Endothelial cell of umbilical vein (primary cell): ENCODE data around the gene RALB. TPM values are rescaled to one million over a fixed set of nuclear protein-coding genes. Genes with fewer than 3 reads are reported as not detected.

Source experiments
- BruUV-seq: library from RNA; stranded (reverse); fragments of 400-500 nt; replicated peaks from 2 replicates; lab custom pipeline; 2021; lab: Mats Ljungman, UMichigan
- CTCF ChIA-PET: fragments of 300-600, 350-600 bp; sonication (Branson Sonifier 250); formaldehyde crosslinking; loops from one replicate; lab custom pipeline; 2021; ENCODE audit warnings: antibody characterized with exemption, inconsistent platforms; lab: Charles Lee
- POLR2A ChIA-PET: fragments of 300-600, 350-600 bp; sonication (Branson Sonifier 250); formaldehyde crosslinking; loops from one replicate; lab custom pipeline; 2021; ENCODE audit warnings: antibody characterized with exemption, inconsistent platforms; lab: Charles Lee
- DNase-seq: peaks from one replicate; pipeline ENCODE4 v3.0.0-alpha.2; 2011; ENCODE audit warnings: low read depth, low spot score
- FAIRE-seq: peaks from 2 replicates; lab custom pipeline; 2011; peaks lifted over from hg19 to GRCh38; lab: Jason Lieb, UNC
- H2AFZ ChIP-seq: 2 replicates; pipeline ENCODE4 v1.6.0; 2012; ENCODE audit warnings: low read depth, low read length, control low read depth, inconsistent platforms
- H3K27ac ChIP-seq: 2 replicates; pipeline ENCODE4 v1.5.1; 2011; ENCODE audit warnings: low read depth, mild to moderate bottlenecking, control low read depth, low read length, moderate library complexity; ENCODE audit not compliant: insufficient read depth
- H3K27me3 ChIP-seq, 2 experiments: 2 replicates each; pipeline versions ENCODE4 v1.6.0 to v1.6.1; 2011; ENCODE audit warnings: low read length in 2 of 2, mixed read lengths in 1 of 2; ENCODE audit not compliant: control insufficient read depth in 2 of 2, insufficient read depth in 2 of 2
- H3K36me3 ChIP-seq, 2 experiments: 2 replicates in 1 of 2; 3 replicates in 1 of 2; pipeline ENCODE4 v1.5.1; 2011; ENCODE audit warnings: low read length in 2 of 2, mild to moderate bottlenecking in 1 of 2, moderate library complexity in 1 of 2; ENCODE audit not compliant: control insufficient read depth in 2 of 2, insufficient read depth in 2 of 2; ENCODE audit errors: extremely low read depth in 1 of 2
- H3K4me1 ChIP-seq: 3 replicates; pipeline ENCODE4 v1.5.1; 2011; ENCODE audit warnings: mild to moderate bottlenecking, low read length; ENCODE audit not compliant: control insufficient read depth, insufficient read depth; ENCODE audit errors: extremely low read depth
- H3K4me2 ChIP-seq: 2 replicates; pipeline ENCODE4 v1.6.1; 2011; ENCODE audit warnings: low read length, control low read depth, mixed read lengths; ENCODE audit not compliant: insufficient read depth
- H3K4me3 ChIP-seq, 3 experiments: fragments of 200-600 bp in 1 of 3; sonication (generic), shearing (Covaris generic) in 1 of 3; replicated peaks in 1 of 3; 2 replicates each; pipeline ENCODE4 v1.5.1; 2011 to 2016; ENCODE audit warnings: control low read depth in 3 of 3, low read length in 3 of 3, mild to moderate bottlenecking in 2 of 3, inconsistent platforms in 1 of 3, low read depth in 1 of 3, moderate library complexity in 1 of 3; ENCODE audit not compliant: insufficient read depth in 1 of 3
- H3K79me2 ChIP-seq: 2 replicates; pipeline ENCODE4 v1.6.0; 2012; ENCODE audit warnings: low read length, inconsistent platforms; ENCODE audit not compliant: control insufficient read depth, insufficient read depth
- H3K9ac ChIP-seq: replicated peaks from 2 replicates; pipeline ENCODE3; 2011; ENCODE audit warnings: low read length, control low read depth; ENCODE audit not compliant: insufficient read depth; ENCODE audit errors: extremely low read depth
- H3K9me1 ChIP-seq: replicated peaks from 3 replicates; pipeline ENCODE4 v1.6.0; 2011; ENCODE audit warnings: mild to moderate bottlenecking, low read length; ENCODE audit not compliant: control insufficient read depth, insufficient read depth; ENCODE audit errors: extremely low read depth
- H3K9me3 ChIP-seq: replicated peaks from 2 replicates; pipeline ENCODE4 v1.5.1; 2012; ENCODE audit warnings: low read length, inconsistent platforms; ENCODE audit not compliant: control insufficient read depth, insufficient read depth
- H4K20me1 ChIP-seq: replicated peaks from 2 replicates; pipeline ENCODE3; 2011; ENCODE audit warnings: mild to moderate bottlenecking, low read length; ENCODE audit not compliant: control insufficient read depth, insufficient read depth; ENCODE audit errors: extremely low read depth
- EZH2 ChIP-seq: IDR thresholded peaks from 2 replicates; pipeline ENCODE4 v1.6.1; 2012; ENCODE audit warnings: borderline replicate concordance, low read depth, mild to moderate bottlenecking, moderate library complexity, low read length, inconsistent platforms; ENCODE audit not compliant: severe bottlenecking
- FOS ChIP-seq: IDR thresholded peaks from 2 replicates; pipeline ENCODE4 v1.6.1; 2011; ENCODE audit warnings: mild to moderate bottlenecking, low read length, moderate library complexity, borderline replicate concordance; ENCODE audit not compliant: insufficient read depth
- GATA2 ChIP-seq: IDR thresholded peaks from 2 replicates; pipeline ENCODE4 v1.7.0; 2011; ENCODE audit warnings: low read depth, mild to moderate bottlenecking, moderate library complexity, mixed read lengths, low read length; ENCODE audit not compliant: insufficient read length, insufficient read depth
- JUN ChIP-seq: IDR thresholded peaks from 2 replicates; pipeline ENCODE4 v1.6.1; 2011; ENCODE audit warnings: borderline replicate concordance, low read depth; ENCODE audit not compliant: insufficient read length, insufficient read depth
- MYC ChIP-seq: IDR thresholded peaks from one replicate; pipeline ENCODE4 v1.6.1; 2011; ENCODE audit warnings: mild to moderate bottlenecking, low read depth, low read length
- POLR2A ChIP-seq: IDR thresholded peaks from 2 replicates; pipeline ENCODE4 v1.6.1; 2012; ENCODE audit warnings: low read depth, mild to moderate bottlenecking, control low read depth, low read length
- POLR2AphosphoS5 ChIP-seq: IDR thresholded peaks from 2 replicates; pipeline ENCODE4 v1.6.1; 2012; ENCODE audit warnings: low read depth, mild to moderate bottlenecking, control low read depth, low read length, moderate library complexity; ENCODE audit not compliant: insufficient read depth
- dilution Hi-C: fragments of 300-500 bp; cut with MboI; formaldehyde crosslinking; loops from one replicate; pipeline ENCODE4 v1.15.0; 2019; ENCODE audit warnings: low sequenced_read_pairs; ENCODE audit not compliant: extremely low pct_ligation_motif_present
- intact Hi-C: fragments of 100-400 bp; cut with micrococcal nuclease; formaldehyde crosslinking; loops from one replicate; pipeline ENCODE4 v1.10.0; 2022
- polyA plus RNA-seq, 4 experiments: library from polyadenylated mRNA; depleted of rRNA in 3 of 4; stranded (reverse) in 3 of 4; unstranded in 1 of 4; fragments of >200 nt; gene quantifications; 2 replicates each; pipeline versions ENCODE4 v1.2.1 to v1.2.3, GENCODE V29; 2011 to 2012; ENCODE audit warnings: missing spikeins in 1 of 4
- total RNA-seq: library from RNA; stranded (reverse); gene quantifications from 2 replicates; pipeline ENCODE4 v1.2.3, GENCODE V29; 2021
- TF ChIP-seq, protein P1 (sequence below), 2 donors: IDR thresholded peaks; 1 replicate in 1 of 2; 2 replicates in 1 of 2; pipeline ENCODE4 v1.5.1; 2011; ENCODE audit warnings: low read length in 2 of 2, mild to moderate bottlenecking in 2 of 2, moderate library complexity in 2 of 2, control low read depth in 1 of 2, inconsistent platforms in 1 of 2, low read depth in 1 of 2; ENCODE audit not compliant: insufficient read depth in 1 of 2; ENCODE audit errors: extremely low read depth in 1 of 2
- TF ChIP-seq, protein P2 (sequence below): IDR thresholded peaks from 2 replicates; pipeline ENCODE4 v1.6.1; 2011; ENCODE audit not compliant: insufficient read depth, insufficient read length

The RALB gene
- total and polyA plus RNA-seq, 2 donors (not counting 3 experiments of a cell fraction or from before 2014, with no cell fraction given) = 105 to 115 TPM

DNA sequence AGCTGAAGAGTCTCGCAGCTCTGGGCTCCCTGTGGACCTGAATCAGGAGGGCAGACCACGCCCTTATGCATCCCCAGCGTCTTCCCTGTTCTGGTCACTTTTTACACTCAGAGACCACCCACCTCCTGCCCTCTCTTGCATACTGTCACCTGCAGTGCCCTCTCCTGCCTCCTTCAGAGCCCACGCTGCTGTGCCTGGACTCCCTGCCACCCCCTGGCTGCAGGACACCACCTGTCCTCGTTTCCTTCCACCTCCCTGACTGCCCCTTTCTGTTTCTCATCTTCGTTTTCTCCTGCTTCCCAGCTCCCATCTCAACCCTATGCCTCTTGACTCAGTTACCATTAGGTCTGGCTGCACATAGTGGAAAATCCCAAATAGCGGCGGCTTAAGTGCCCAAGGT is 84.1 kb downstream of the RALB start:
- Histone ChIP-seq H3K36me3 (no peaks in the 10 kb centered on the region), H3K4me1 (no peaks in the 10 kb centered on the region), H4K20me1 (no peaks in the 10 kb centered on the region), H3K27me3 (peaks cover 7 to 12% of the 10 kb centered on the region in 2 experiments), H3K4me2 (no peak overlapping the region), H3K79me2 (no peaks in the 10 kb centered on the region), H3K9me3 (no peaks in the 10 kb centered on the region), H2AFZ (no peak overlapping the region), H3K27ac (no peak overlapping the region), H3K9ac (no peak overlapping the region), H3K4me3 (no peak overlapping the region), H3K9me1 (no peaks in the 10 kb centered on the region)
- ChIA-PET POLR2A (no interaction called here), CTCF (interaction anchor here (1.0 to 1.4 kb wide), 3 partner anchors 10 to 344 kb away, joined by 3 to 4 read pairs (median 4); no protein-coding TSS in a partner anchor)
- FAIRE-seq (no peak), DNase-seq (no peak)
- intact Hi-C loops (no loop called here), dilution Hi-C loops (no loop called here)
- TF ChIP-seq POLR2AphosphoS5 = no peak
- no peak for TF ChIP-seq FOS
- TF ChIP-seq POLR2A = no peak
- TF ChIP-seq GATA2 = no peak
- no peak for TF ChIP-seq EZH2
- TF ChIP-seq JUN = no peak
- TF ChIP-seq, protein P1, sequence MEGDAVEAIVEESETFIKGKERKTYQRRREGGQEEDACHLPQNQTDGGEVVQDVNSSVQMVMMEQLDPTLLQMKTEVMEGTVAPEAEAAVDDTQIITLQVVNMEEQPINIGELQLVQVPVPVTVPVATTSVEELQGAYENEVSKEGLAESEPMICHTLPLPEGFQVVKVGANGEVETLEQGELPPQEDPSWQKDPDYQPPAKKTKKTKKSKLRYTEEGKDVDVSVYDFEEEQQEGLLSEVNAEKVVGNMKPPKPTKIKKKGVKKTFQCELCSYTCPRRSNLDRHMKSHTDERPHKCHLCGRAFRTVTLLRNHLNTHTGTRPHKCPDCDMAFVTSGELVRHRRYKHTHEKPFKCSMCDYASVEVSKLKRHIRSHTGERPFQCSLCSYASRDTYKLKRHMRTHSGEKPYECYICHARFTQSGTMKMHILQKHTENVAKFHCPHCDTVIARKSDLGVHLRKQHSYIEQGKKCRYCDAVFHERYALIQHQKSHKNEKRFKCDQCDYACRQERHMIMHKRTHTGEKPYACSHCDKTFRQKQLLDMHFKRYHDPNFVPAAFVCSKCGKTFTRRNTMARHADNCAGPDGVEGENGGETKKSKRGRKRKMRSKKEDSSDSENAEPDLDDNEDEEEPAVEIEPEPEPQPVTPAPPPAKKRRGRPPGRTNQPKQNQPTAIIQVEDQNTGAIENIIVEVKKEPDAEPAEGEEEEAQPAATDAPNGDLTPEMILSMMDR (IDR thresholded peaks at IDR 0.05; ENCODE audit: extremely low read depth in 1 of 2, insufficient read depth in 1 of 2, low read depth in 1 of 2, low read length in 2 of 2) = no peak
- TF ChIP-seq MYC = no peak
- TF ChIP-seq, protein P2, sequence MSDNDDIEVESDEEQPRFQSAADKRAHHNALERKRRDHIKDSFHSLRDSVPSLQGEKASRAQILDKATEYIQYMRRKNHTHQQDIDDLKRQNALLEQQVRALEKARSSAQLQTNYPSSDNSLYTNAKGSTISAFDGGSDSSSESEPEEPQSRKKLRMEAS = no peak
- BruUV-seq = no TSS peak
